H7 (cell line): ENCODE data around the gene RRH. TPM values are rescaled to one million over a fixed set of nuclear protein-coding genes. Genes with fewer than 3 reads are reported as not detected.

Experiments
- DNase-seq: peaks from one replicate; pipeline ENCODE4 v3.0.0; 2012
- H3K27me3 ChIP-seq: 2 replicates; pipeline ENCODE4 v1.6.0; 2011; ENCODE audit warnings: mild to moderate bottlenecking, low read length; ENCODE audit not compliant: control insufficient read depth, insufficient read depth
- H3K36me3 ChIP-seq: replicated peaks from 2 replicates; pipeline ENCODE4 v1.5.1; 2011; ENCODE audit warnings: low read length; ENCODE audit not compliant: control insufficient read depth, insufficient read depth
- H3K4me3 ChIP-seq: 2 replicates; pipeline ENCODE4 v1.5.1; 2011; ENCODE audit warnings: low read depth, mild to moderate bottlenecking, control low read depth, low read length, moderate library complexity; ENCODE audit not compliant: insufficient read depth
- total RNA-seq: library from RNA; depleted of rRNA; stranded (reverse); fragments of >200 nt; shearing (Covaris generic); gene quantifications from 2 replicates; pipeline ENCODE4 v1.2.3, GENCODE V29; 2014; rRNA removed

Gene RRH
- total RNA-seq, 1 experiment from 2014 or later = not detected

DNA sequence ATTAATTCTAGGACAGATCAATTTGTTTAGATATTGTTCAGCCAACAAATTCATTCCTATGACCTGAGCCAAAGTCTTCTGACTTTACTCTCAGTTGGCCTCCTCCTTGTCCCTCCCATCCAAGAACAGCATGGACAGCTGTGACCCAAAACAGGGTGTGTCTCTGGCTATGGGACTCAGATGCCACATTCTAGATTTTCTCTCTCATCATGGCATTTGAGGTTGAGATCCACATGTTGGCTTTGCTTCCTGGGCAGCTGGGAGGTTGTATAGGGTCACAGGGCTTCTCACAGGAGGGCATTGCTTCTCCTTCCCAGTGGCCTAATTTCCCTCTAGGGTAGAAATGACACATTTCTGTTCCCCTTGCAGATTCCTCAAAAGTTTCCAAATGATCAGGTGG lies 62.3 kb downstream of the RRH start:
- no peaks in the 10 kb centered on the region for H3K27me3 ChIP-seq
- H3K4me3 ChIP-seq = no peak overlapping the region
- no peak for DNase-seq
- no peaks in the 10 kb centered on the region for H3K36me3 ChIP-seq

Other genes starting within 250 kb of the RRH start
- gene CASP6, start 124.5 kb upstream of the RRH start, total RNA-seq = 48.4 and 63.5 TPM in 2 replicates
- gene PLA2G12A, start 97.9 kb upstream of the RRH start, total RNA-seq = 41.3 and 49.2 TPM in 2 replicates
- gene CFI, start 26.0 kb upstream of the RRH start, total RNA-seq = not detected in 2 replicates
- gene GAR1, start 12.2 kb upstream of the RRH start, total RNA-seq = 9.7 and 12.7 TPM in 2 replicates
- gene LRIT3, start 20.1 kb downstream of the RRH start, total RNA-seq = 0.07 and 0.14 TPM in 2 replicates
- gene EGF, start 84.9 kb downstream of the RRH start, total RNA-seq = 4.1 and 5.3 TPM in 2 replicates